IPS-15b (cell line): ENCODE measurements around the gene TFEB.

Experiments used
- H3K27me3 ChIP-seq: one replicate; pipeline ENCODE4 v1.6.1; 2013; ENCODE audit warnings: low read length; ENCODE audit not compliant: control insufficient read depth, insufficient read depth
- H3K36me3 ChIP-seq: one replicate; pipeline ENCODE4 v1.6.1; 2013; ENCODE audit warnings: low read length; ENCODE audit not compliant: control insufficient read depth, insufficient read depth
- H3K4me1 ChIP-seq: one replicate; pipeline ENCODE4 v1.6.1; 2013; ENCODE audit warnings: mild to moderate bottlenecking, low read length; ENCODE audit not compliant: control insufficient read depth, insufficient read depth
- H3K4me3 ChIP-seq: one replicate; pipeline ENCODE4 v1.5.1; 2013; ENCODE audit warnings: low read depth, low read length
- H3K9ac ChIP-seq: one replicate; pipeline ENCODE4 v1.6.1; 2013; ENCODE audit warnings: low read depth, mild to moderate bottlenecking, low read length
- H3K9me3 ChIP-seq: one replicate; pipeline ENCODE4 v1.6.1; 2013; ENCODE audit warnings: mild to moderate bottlenecking, low read length; ENCODE audit not compliant: control insufficient read depth, insufficient read depth

The TFEB gene

GRCh38 chr6:41743406-41744235 is 8.2 kb upstream of the TFEB start:
- Histone ChIP-seq H3K27me3 (no peaks in the 10 kb centered on the region), H3K4me3 (no peak overlapping the region), H3K4me1 (no peaks in the 10 kb centered on the region)

GRCh38 chr6:41741625-41742490 is 6.5 kb upstream of the TFEB start:
- Histone ChIP-seq H3K4me1 (no peaks in the 10 kb centered on the region), H3K4me3 (no peak overlapping the region), H3K27me3 (no peaks in the 10 kb centered on the region), H3K9ac (no peak overlapping the region), H3K36me3 (no peaks in the 10 kb centered on the region), H3K9me3 (no peaks in the 10 kb centered on the region)

More at GRCh38 chr6:41743406-41744235, 8.2 kb upstream of the TFEB start:
- no peak overlapping the region for H3K9ac ChIP-seq
- H3K9me3 ChIP-seq = no peaks in the 10 kb centered on the region
- no peaks in the 10 kb centered on the region for H3K36me3 ChIP-seq

DNA sequence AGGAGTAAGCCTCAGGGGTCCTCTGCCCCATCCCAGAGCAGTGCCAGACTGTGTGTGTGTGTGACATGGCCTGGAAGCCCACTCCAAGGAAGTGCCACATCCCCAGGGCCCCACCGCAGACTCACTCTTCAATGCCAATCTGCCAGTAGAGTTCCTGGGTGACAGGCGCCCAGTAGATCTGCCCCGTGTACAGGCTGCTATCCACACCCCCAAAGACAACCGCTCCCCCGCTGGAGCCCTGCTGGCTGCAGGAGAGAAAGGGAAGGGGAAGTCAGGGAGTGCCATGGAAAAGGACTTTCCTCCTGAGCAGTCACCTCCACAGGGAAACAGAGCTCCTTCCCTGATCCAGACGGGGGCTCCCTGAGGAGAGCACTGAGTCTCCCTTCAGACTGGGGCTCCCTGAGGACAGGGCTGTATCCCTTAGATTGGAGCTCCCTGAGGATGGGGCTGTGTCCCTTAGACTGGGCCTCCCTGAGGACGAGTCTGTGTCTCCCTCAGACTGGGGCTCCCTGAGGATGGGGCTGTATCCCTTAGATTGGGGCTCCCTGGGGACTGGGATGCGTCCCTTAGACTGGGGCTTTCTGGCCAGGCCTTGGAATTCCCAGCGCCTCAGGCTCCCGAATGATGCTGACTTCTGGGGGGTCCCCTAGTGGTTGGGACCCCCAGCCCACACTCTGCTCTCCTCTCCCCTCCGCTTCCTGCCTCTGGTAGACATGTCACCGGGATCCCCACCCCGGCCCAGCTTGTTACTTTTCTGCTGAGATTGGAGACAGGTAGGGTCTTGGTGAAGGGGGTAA is 5.2 kb upstream of the TFEB start:
- Histone ChIP-seq H3K36me3 (no peaks in the 10 kb centered on the region), H3K4me3 (no peak overlapping the region), H3K9me3 (no peaks in the 10 kb centered on the region), H3K4me1 (peaks cover 5% of the 10 kb centered on the region), H3K27me3 (no peaks in the 10 kb centered on the region), H3K9ac (no peak overlapping the region)

- no peaks in the 10 kb centered on the region for H3K27me3 ChIP-seq
Measured at GRCh38 chr6:41739041-41739440, 3.6 kb upstream of the TFEB start.

DNA sequence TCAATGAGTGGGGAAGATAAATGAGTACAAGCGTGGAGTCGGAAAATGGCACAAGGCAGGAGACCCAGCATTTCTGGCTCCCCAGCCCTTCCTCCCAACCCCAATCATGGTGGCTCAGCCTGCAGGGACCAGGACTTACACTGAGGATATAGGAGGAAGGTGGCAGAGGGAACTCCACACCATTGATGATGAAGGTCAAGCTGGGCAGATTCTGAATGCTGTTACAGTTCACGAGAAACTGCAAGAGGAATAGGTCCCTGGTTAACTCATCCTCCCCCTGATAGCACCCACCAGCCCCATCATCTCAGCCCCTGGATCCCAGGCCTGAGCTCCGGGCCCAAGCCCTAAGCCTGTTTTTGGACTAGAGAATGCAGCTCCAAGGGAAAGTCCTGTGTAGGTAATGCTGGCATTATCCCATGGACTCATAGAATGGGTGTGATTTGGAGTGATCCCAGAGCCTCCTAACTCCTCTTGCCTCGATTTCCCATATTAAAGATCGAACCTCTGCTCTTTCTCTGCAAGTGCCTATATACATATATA is 2.3 kb upstream of the TFEB start:
- no peaks in the 10 kb centered on the region for H3K9me3 ChIP-seq
- H3K27me3 ChIP-seq = no peaks in the 10 kb centered on the region
- peaks cover 9% of the 10 kb centered on the region for H3K4me1 ChIP-seq
- no peak overlapping the region for H3K9ac ChIP-seq
- no peaks in the 10 kb centered on the region for H3K36me3 ChIP-seq
- no peak overlapping the region for H3K4me3 ChIP-seq

More at GRCh38 chr6:41739041-41739440, 3.6 kb upstream of the TFEB start:
- Histone ChIP-seq H3K4me3 (no peak overlapping the region), H3K9me3 (no peaks in the 10 kb centered on the region), H3K4me1 (peaks cover 5% of the 10 kb centered on the region), H3K9ac (no peak overlapping the region), H3K36me3 (no peaks in the 10 kb centered on the region)

DNA sequence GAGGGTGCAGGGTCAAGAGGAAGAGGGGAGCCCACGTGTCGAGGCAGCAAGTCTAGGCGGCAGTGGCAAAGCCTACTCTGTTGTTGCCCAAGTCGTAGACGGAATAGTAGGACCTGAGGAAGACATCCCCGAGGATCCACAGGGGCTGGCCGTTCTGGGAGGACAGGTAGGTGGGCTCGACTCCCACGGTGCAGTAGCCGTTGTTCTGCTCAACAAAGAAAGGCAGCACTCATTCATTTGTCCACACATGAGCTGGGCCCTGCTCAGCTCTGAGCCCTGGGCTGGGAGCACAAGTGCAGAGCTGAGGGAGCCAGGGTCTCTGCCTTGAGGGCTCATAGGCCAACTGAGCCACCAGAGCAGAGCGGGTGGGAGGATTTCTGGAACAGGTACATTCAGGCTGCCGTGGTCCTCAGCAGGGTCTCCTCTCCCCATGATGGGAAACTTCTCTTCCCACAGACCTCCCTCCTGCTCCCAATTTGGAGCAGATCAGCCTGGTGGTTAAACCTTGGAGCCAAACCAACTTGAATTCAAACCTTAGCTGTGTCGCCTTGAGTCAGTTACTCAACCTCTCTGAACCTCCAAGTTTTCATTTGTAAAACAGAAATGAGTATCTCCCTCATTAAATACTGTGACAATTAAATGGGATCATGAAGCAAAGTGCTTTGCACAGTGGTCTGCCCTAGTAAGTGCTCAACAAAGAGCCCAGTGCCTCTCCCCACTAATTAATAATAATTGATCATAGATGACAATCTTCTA is 1.6 kb upstream of the TFEB start:
- H3K9ac ChIP-seq = no peak overlapping the region
- no peaks in the 10 kb centered on the region for H3K9me3 ChIP-seq
- H3K36me3 ChIP-seq = no peaks in the 10 kb centered on the region
- H3K27me3 ChIP-seq = no peaks in the 10 kb centered on the region
- no peak overlapping the region for H3K4me3 ChIP-seq
- H3K4me1 ChIP-seq = peaks cover 13% of the 10 kb centered on the region

GRCh38 chr6:41736186-41736733 is 852 bp upstream of the TFEB start:
- no peak overlapping the region for H3K9ac ChIP-seq
- no peaks in the 10 kb centered on the region for H3K9me3 ChIP-seq
- peaks cover 16% of the 10 kb centered on the region for H3K4me1 ChIP-seq
- H3K27me3 ChIP-seq = no peaks in the 10 kb centered on the region
- H3K36me3 ChIP-seq = no peaks in the 10 kb centered on the region
- peak overlapping the region; percentile 36 for H3K4me3 ChIP-seq

DNA sequence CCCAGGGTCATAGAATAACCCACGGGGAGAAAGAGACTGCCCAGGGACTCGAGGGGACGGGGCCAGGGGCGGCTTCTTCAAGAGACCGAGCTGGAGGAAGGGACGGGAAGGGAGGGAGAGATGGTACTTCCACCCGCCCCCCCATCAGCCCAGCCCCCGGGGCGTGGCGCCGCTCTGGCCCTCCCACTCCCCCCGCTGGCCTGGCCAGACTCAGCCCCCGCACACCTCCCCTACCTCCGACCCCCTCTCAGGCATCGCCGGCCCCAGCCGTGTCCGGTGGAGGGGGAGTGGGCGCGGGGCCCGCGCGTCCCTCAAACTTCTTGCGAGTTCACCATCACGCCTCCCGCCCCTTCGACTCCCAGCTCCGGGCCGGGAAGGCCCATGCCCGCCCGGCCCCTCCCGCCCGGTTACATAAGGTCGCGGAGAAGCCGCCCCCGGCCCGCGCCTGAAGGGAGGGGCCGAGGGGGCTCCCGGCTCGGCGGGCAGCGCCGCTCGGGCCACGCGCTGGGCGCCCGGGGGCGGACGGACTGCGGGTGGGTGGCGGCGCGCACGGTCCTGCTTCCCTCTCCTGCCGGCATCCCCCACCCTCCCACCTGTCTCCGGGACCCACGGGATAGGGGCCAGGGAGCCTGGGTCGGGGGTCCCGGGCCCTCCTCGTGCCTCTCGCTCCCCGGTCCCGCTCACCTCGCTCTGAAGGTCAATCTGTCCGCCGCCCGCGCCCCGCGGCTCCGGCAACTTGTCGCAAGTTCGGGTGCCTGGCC is 562 bp downstream of the TFEB start:
- Histone ChIP-seq H3K27me3 (no peaks in the 10 kb centered on the region), H3K36me3 (no peaks in the 10 kb centered on the region), H3K4me3 (peak overlapping the region; percentile 78), H3K9ac (no peak overlapping the region), H3K4me1 (peaks cover 19% of the 10 kb centered on the region), H3K9me3 (no peaks in the 10 kb centered on the region)

DNA sequence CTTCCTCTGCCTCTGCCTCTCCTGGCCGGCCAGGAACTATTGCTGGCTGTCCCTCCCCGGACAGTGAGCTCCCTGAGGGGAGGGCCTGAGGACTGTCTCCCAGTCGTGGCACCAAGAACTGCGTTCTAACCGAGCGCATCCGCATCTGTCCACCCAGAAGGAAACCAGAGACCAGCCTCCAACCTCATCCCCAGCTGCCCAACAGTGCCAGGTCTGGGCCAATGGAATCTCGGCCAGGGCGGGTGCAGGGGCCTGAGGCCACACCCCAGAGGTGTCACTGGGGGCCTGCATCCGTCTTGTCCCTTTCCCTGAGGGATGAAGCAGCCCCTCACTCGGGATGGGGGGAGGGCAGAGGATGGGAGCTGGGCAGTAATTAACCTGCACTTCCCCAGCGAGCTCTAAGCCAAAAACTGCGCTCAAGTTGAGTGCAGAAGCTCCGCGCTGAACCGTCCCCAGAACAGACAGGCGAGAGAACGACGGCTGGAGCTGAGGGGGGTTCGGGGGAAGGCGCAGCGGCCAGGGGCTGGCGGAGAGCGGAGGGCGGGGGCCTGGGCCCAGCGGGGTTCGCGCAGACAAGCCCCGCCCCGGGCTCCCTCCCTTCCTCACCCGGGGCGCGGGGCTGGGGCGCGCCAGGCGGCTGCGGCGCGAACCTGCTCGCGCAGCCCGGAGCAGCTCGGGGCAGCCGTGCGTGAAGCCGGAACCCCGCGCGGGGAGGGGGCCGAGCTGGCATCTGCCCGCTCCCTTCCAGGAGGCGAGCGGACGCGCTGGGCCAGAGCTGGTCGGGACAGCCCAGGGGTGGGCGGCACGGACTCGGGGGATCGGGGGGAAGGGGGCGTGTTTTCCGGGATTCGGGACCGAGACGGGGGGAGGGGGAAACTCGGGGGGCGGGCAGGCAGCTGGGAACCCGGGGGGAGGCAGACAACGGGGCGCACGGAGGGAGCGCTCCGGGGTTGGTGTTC is 1.4 kb downstream of the TFEB start:
- Histone ChIP-seq H3K36me3 (no peaks in the 10 kb centered on the region), H3K4me1 (peaks cover 26% of the 10 kb centered on the region), H3K9ac (no peak overlapping the region), H3K27me3 (no peaks in the 10 kb centered on the region), H3K4me3 (peak overlapping the region; percentile 78), H3K9me3 (no peaks in the 10 kb centered on the region)
